OCI-LY3 (cell line): ENCODE measurements around the gene DHX29.

Experiments
- H2AFZ ChIP-seq: fragments of 200-600, 300-600 bp; shearing (Covaris generic); 2 replicates; pipeline ENCODE4 v1.6.0; 2014; ENCODE audit warnings: antibody characterized with exemption, low read depth, low read length
- H3K27ac ChIP-seq: fragments of 200-600, 300-600 bp; sonication (generic); 2 replicates; pipeline ENCODE4 v1.5.1; 2014; ENCODE audit warnings: mild to moderate bottlenecking, low read length, moderate library complexity, mixed read lengths
- H3K27me3 ChIP-seq: fragments of 200-600, 300-600 bp; sonication (generic); 2 replicates; pipeline ENCODE4 v1.6.1; 2014; ENCODE audit warnings: low read depth, low read length, mixed read lengths
- H3K36me3 ChIP-seq: fragments of 200-600, 300-600 bp; sonication (generic); replicated peaks from 2 replicates; pipeline ENCODE3; 2014; ENCODE audit warnings: low read depth, low read length, mixed read lengths
- H3K4me1 ChIP-seq: fragments of 300-600, 200-600 bp; sonication (generic); 2 replicates; pipeline ENCODE4 v1.6.1; 2014; ENCODE audit warnings: low read length, mixed read lengths
- H3K4me2 ChIP-seq: fragments of 200-600, 300-600 bp; sonication (generic); 2 replicates; pipeline ENCODE4 v1.6.1; 2014; ENCODE audit warnings: low read length, mixed read lengths
- H3K4me3 ChIP-seq: fragments of 300-600, 200-600 bp; sonication (generic); 2 replicates; pipeline ENCODE4 v1.5.1; 2014; ENCODE audit warnings: antibody characterized with exemption, mild to moderate bottlenecking, low read length, moderate library complexity
- H3K79me2 ChIP-seq: fragments of 300-600, 200-600 bp; shearing (Covaris generic); 2 replicates; pipeline ENCODE4 v1.6.1; 2014; ENCODE audit warnings: mild to moderate bottlenecking, low read length, mixed read lengths
- H3K9ac ChIP-seq: fragments of 300-600, 200-600 bp; shearing (Covaris generic); 2 replicates; pipeline ENCODE4 v1.6.0; 2014; ENCODE audit warnings: mild to moderate bottlenecking, low read length, moderate library complexity
- H3K9me3 ChIP-seq: fragments of 200-600, 300-600 bp; shearing (Covaris generic); 2 replicates; pipeline ENCODE4 v1.6.1; 2014; ENCODE audit warnings: low read length, mixed read lengths; ENCODE audit not compliant: insufficient read depth
- H4K20me1 ChIP-seq: fragments of 200-600, 300-600 bp; sonication (generic); 2 replicates; pipeline ENCODE4 v1.6.1; 2016; ENCODE audit warnings: low read length, mixed read lengths; ENCODE audit not compliant: insufficient read depth
- EZH2phosphoT487 ChIP-seq: fragments of 200-600 bp; shearing (Covaris generic); IDR thresholded peaks from 2 replicates; pipeline ENCODE4 v1.6.1; 2018; ENCODE audit warnings: antibody characterized with exemption, mixed run types, low read depth
- TF ChIP-seq, protein P1 (sequence below): fragments of 200-600, 300-600 bp; sonication (generic); IDR thresholded peaks from 2 replicates; pipeline ENCODE4 v1.5.1; 2014; ENCODE audit warnings: antibody characterized with exemption, low read length, low read depth

DHX29 gene

DNA sequence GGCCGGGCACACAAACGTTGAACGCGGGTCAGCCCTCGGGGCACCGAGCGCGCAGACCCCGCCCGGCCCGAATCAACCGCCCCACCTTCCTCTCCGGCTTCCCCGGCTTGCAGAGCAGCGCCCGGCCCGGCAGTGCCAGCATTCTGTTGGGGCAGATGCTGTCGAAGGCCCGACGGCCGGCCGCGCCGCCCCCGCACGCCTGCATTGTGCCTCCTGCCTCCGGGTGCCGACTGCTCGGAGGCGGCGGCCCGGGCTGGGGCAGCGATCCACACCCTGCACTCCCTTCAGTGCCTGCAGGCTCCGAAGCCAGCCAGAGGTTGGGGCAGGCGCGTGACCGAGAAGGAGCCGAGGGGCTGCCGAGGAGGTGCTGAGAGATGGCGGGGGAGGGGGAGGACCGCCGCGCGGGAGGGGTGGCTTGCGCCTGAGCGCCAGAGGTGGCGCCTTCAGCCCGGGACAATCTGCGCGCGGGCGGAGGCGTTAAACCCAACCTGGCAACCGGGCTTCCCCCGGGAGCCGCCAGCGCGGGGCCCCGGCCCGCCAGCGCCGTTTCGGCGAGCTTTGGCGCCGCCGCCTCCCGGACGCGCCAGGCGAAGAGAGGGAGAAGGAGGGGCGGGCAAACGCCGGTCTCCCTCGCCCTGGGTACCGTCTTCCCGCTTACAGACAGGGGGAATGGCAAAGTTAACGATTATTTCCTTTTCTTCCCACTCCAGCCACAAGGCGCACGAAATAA is 80.4 kb downstream of the DHX29 start, which contains the start of gene MCIDAS:
Gene MCIDAS, minus strand, starts transcription at position 382 of the 730 bp plus-strand sequence. Its CDS starts 177 bp downstream, at position 205.
- no peak for TF ChIP-seq EZH2phosphoT487
- TF ChIP-seq, protein P1, sequence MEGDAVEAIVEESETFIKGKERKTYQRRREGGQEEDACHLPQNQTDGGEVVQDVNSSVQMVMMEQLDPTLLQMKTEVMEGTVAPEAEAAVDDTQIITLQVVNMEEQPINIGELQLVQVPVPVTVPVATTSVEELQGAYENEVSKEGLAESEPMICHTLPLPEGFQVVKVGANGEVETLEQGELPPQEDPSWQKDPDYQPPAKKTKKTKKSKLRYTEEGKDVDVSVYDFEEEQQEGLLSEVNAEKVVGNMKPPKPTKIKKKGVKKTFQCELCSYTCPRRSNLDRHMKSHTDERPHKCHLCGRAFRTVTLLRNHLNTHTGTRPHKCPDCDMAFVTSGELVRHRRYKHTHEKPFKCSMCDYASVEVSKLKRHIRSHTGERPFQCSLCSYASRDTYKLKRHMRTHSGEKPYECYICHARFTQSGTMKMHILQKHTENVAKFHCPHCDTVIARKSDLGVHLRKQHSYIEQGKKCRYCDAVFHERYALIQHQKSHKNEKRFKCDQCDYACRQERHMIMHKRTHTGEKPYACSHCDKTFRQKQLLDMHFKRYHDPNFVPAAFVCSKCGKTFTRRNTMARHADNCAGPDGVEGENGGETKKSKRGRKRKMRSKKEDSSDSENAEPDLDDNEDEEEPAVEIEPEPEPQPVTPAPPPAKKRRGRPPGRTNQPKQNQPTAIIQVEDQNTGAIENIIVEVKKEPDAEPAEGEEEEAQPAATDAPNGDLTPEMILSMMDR: no peak
- Histone ChIP-seq H3K4me3 (peak within 1 kb of the TSS; percentile 81), H4K20me1 (no peaks in the 10 kb centered on the region), H3K9me3 (no peaks in the 10 kb centered on the region), H3K27ac (no peak within 1 kb of the TSS), H3K4me1 (peaks cover 12% of the 10 kb centered on the region; the same call in 1 of the 2 replicates), H3K79me2 (no peaks in the 10 kb centered on the region), H3K36me3 (no peaks in the 10 kb centered on the region), H3K9ac (peak within 1 kb of the TSS; percentile 63), H3K4me2 (peak within 1 kb of the TSS; percentile 83), H2AFZ (peak within 1 kb of the TSS; percentile 53; the same call in 1 of the 2 replicates), H3K27me3 (peaks cover 27% of the 10 kb centered on the region)

DNA sequence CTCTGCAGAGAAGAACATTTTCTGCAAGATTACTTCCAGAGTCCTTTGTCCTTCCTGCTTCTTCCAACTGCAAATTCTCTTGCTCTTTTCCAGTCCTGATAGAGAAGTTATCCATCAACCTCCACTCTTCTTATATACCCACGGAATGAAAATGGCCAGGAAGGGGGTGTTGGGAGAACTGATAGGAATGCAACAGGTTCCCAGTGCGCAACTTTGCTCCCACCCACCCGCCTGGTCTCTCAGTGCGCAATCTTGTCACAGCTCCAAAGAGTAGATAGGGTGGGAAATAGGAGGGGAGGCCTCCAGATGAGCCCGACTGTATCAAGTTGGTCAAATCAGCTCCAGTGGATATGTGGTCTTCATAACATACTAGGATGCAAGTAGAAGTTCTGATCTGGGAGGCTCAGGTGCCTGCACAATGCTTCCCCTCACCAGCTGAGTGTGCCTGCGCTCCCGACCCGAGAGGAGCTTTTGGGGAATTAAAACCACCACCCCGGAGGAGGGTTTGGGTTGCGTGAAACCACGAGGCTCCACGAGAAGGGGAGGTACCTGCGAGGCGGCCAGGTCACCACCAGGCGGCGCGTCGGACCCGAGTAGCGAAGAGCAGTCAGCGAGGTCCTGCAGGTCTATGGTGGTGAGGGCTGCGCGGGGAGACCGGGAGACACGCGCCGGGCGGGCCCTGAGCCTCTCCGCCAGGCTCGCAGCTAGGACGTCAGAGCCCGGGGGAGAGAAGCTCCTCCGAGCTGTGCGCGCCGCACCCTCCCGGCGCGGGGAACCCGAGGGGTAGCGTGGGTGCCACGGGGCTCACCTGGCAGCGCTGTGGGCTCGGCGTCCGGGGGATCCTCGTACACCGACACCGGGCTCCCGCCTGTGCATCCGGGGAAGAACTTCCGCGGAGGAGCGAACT is 81.2 kb downstream of the DHX29 start:
- no peak for TF ChIP-seq EZH2phosphoT487
- TF ChIP-seq, protein P1: peak; percentile 70
- Histone ChIP-seq H3K27ac (no peak overlapping the region), H3K9ac (peak overlapping the region; percentile 63), H3K4me1 (peaks cover 10% of the 10 kb centered on the region; the same call in 1 of the 2 replicates), H4K20me1 (no peaks in the 10 kb centered on the region), H3K27me3 (peaks cover 18% of the 10 kb centered on the region), H3K9me3 (no peaks in the 10 kb centered on the region), H3K4me3 (peak overlapping the region; percentile 81), H2AFZ (peak overlapping the region; percentile 53; the same call in 1 of the 2 replicates), H3K79me2 (no peaks in the 10 kb centered on the region), H3K4me2 (peak overlapping the region; percentile 83), H3K36me3 (no peaks in the 10 kb centered on the region)

DNA sequence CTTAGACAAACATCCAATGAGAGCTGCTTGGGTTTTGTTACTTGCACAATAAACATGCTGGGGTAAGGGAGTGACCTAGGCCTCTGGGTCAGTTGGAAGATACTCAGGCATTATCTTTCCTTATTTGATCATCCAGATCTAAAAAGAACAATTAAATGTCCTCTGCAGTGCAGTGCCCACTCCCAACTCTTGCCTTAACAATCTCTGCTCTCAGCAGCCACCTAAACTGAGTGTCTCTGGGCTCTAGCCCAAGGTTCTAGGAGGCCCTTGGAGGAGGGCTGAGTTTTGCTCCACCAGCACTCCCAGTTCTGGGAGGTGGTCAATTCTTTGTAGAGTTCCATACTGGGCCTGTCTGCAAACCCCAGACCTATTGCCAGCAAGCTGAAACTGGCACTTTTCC is 82.1 kb downstream of the DHX29 start:
- H3K27ac ChIP-seq: no peak overlapping the region
- no peak overlapping the region for H2AFZ ChIP-seq
- no peaks in the 10 kb centered on the region for H3K9me3 ChIP-seq
- no peak overlapping the region for H3K4me3 ChIP-seq
- no peak for TF ChIP-seq EZH2phosphoT487
- TF ChIP-seq, protein P1: no peak
- H4K20me1 ChIP-seq: no peaks in the 10 kb centered on the region
- H3K27me3 ChIP-seq: peaks cover 9% of the 10 kb centered on the region
- H3K4me1 ChIP-seq: peaks cover 13% of the 10 kb centered on the region; the same call in 1 of the 2 replicates
- H3K4me2 ChIP-seq: no peak overlapping the region
- no peaks in the 10 kb centered on the region for H3K36me3 ChIP-seq
- no peak overlapping the region for H3K9ac ChIP-seq
- H3K79me2 ChIP-seq: no peaks in the 10 kb centered on the region

DNA sequence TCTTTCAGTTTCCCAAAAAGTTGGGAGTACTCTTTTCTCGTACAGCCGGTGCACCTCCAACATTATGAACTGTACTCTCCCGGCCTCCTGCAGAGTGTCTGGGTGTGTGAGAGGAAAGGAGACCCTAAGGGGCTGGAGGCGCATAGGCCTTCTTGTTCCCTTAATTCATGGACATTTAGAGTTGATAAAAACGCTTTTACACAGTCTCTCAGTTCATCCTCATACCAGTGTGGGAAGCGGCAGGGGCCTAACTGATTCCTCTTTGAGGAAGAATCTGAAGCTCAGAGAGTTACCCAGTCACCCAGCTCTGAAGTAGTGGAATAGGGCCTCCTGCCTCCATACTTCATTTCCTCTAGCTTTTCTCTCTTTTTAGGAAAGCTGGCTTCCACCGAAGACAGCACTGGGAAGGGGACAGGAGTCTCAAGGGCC is 83.7 kb downstream of the DHX29 start:
- no peak overlapping the region for H3K4me3 ChIP-seq

More for the DNA sequence above, 83.7 kb downstream of the DHX29 start:
- Histone ChIP-seq H3K27me3 (peaks cover 7% of the 10 kb centered on the region), H3K36me3 (no peaks in the 10 kb centered on the region), H3K9me3 (no peaks in the 10 kb centered on the region), H3K4me1 (peaks cover 17% of the 10 kb centered on the region; the same call in 1 of the 2 replicates), H3K9ac (no peak overlapping the region), H3K4me2 (no peak overlapping the region), H4K20me1 (no peaks in the 10 kb centered on the region), H3K27ac (no peak overlapping the region), H3K79me2 (no peaks in the 10 kb centered on the region), H2AFZ (no peak overlapping the region)
- TF ChIP-seq, protein P1: no peak
- no peak for TF ChIP-seq EZH2phosphoT487
